ENCODE data around the gene SCYGR6.

DNA sequence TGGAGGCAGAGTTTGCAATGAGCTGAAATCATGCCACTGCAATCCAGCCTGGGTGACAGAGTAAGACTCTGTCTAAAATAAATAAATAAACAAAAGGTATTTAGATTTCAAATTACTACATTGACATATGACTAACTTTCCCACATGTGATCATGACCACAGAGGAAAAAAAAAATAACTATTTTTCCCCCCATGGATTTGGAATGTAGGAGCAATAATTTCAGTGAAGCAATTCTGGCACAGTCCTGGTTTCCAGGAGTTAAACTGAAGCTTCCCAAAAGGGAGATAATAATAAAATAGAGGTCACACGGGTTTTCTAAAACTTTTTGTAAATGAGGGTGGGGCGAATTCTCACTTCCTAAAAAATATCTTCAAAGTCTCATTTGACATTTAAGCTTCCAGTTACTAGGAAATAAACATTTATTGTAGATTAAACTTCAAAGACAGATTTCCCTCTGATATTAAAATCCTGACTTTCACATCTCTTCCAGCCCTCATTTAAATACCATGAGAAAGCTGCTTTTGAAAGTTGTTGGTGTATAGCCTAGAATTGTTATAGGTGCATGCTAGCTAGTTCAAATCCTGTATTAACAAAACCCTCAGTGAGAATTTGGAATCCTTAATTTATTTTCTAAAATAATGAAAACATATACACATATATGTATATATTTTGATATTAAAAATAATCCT is 27.4 kb downstream of the SCYGR6 start:
- no peak for TF ChIP-seq CTCF (IDR thresholded peaks at IDR 0.05)
- TF ChIP-seq EZH2 (IDR thresholded peaks at IDR 0.05; ENCODE audit: borderline replicate concordance, insufficient read depth, low read depth, low read length, poor library complexity, severe bottlenecking), result no peak
